ENCODE results near the gene PML. TPM values are rescaled to one million over a fixed set of nuclear protein-coding genes. Genes with fewer than 3 reads are reported as not detected.

Gene PML
- total RNA-seq, 1 donor from 2014 or later = 15.3 TPM

GRCh38 chr15:74044267-74045110 is 50.0 kb downstream of the PML start:
- H3K27ac Mint-ChIP-seq = no peak overlapping the region

DNA sequence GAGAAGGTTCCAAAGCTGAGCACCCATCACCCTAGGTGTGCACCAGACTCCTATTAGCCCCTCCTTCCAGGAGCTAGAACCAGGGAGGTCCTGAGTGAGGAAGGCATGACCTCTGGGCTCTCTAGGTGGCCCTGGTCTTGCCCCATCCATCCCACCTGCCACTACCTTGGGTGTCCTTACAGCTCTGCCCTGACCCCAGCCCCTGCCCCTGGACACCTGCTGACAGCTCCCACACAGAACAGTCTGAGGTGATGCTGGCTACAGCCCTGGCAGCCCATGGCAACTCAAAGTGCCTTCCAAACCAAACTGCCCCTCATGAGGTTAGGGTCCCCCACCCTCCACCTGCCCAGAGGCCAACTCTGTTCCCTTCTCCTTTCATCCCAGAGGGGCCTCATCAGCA is 50.7 kb downstream of the PML start:
- H3K36me3 ChIP-seq = no peaks in the 10 kb centered on the region
- Mint-ChIP-seq H3K4me1 (peaks cover 14% of the 10 kb centered on the region), H3K36me3 (no peaks in the 10 kb centered on the region), H3K9me3 (no peaks in the 10 kb centered on the region), H3K27me3 (ENCODE audit: insufficient read depth, low read depth) (peaks cover 8% of the 10 kb centered on the region), H3K27ac (no peak overlapping the region), H3K4me3 (no peak overlapping the region)
- H2AFZ ChIP-seq (replicated peaks) = no peak overlapping the region
- no peaks in the 10 kb centered on the region for H3K27me3 ChIP-seq
- H3K4me3 ChIP-seq = no peak overlapping the region
- H3K9me3 ChIP-seq (ENCODE audit: low read depth) = no peaks in the 10 kb centered on the region
- H3F3A ChIP-seq (ENCODE audit: low read depth) = no peaks in the 10 kb centered on the region
- no peak overlapping the region for H3K27ac ChIP-seq
- peaks cover 3% of the 10 kb centered on the region for H4K20me1 ChIP-seq (ENCODE audit: low read depth)
- no peak for DNase-seq (ENCODE audit: low spot score)
- H3K4me2 ChIP-seq = no peak overlapping the region
- peaks cover 4% of the 10 kb centered on the region for H3K4me1 ChIP-seq
- TF ChIP-seq EZH2 (IDR thresholded peaks at IDR 0.05) = no peak
- TF ChIP-seq CTCF (IDR thresholded peaks at IDR 0.05) = no peak
- H3K79me2 ChIP-seq (ENCODE audit: low read depth) = no peaks in the 10 kb centered on the region
- no peak overlapping the region for H3K9ac ChIP-seq

More at GRCh38 chr15:74044267-74045110, 50.0 kb downstream of the PML start:
- H3K27ac ChIP-seq = no peak overlapping the region
- H3K79me2 ChIP-seq (ENCODE audit: low read depth) = no peaks in the 10 kb centered on the region
- H3K9me3 ChIP-seq (ENCODE audit: low read depth) = no peaks in the 10 kb centered on the region
- H3F3A ChIP-seq (ENCODE audit: low read depth) = no peaks in the 10 kb centered on the region
- H2AFZ ChIP-seq (replicated peaks) = no peak overlapping the region
- H3K4me1 ChIP-seq = peaks cover 4% of the 10 kb centered on the region
- peaks cover 6% of the 10 kb centered on the region for H3K27me3 Mint-ChIP-seq (ENCODE audit: insufficient read depth, low read depth)
- no peak overlapping the region for H3K4me2 ChIP-seq
- no peaks in the 10 kb centered on the region for H3K27me3 ChIP-seq
- peaks cover 3% of the 10 kb centered on the region for H4K20me1 ChIP-seq (ENCODE audit: low read depth)
- TF ChIP-seq EZH2 (IDR thresholded peaks at IDR 0.05) (no peak), CTCF (IDR thresholded peaks at IDR 0.05) (no peak), EZH2phosphoT487 (IDR thresholded peaks at IDR 0.05) (no peak)
- H3K9me3 Mint-ChIP-seq = no peaks in the 10 kb centered on the region
- no peak for DNase-seq (ENCODE audit: low spot score)
- no peaks in the 10 kb centered on the region for H3K36me3 Mint-ChIP-seq
- H3K36me3 ChIP-seq = no peaks in the 10 kb centered on the region
- H3K4me3 ChIP-seq = no peak overlapping the region
- H3K9ac ChIP-seq = no peak overlapping the region
- H3K4me3 Mint-ChIP-seq = no peak overlapping the region
- peaks cover 17% of the 10 kb centered on the region for H3K4me1 Mint-ChIP-seq

DNA sequence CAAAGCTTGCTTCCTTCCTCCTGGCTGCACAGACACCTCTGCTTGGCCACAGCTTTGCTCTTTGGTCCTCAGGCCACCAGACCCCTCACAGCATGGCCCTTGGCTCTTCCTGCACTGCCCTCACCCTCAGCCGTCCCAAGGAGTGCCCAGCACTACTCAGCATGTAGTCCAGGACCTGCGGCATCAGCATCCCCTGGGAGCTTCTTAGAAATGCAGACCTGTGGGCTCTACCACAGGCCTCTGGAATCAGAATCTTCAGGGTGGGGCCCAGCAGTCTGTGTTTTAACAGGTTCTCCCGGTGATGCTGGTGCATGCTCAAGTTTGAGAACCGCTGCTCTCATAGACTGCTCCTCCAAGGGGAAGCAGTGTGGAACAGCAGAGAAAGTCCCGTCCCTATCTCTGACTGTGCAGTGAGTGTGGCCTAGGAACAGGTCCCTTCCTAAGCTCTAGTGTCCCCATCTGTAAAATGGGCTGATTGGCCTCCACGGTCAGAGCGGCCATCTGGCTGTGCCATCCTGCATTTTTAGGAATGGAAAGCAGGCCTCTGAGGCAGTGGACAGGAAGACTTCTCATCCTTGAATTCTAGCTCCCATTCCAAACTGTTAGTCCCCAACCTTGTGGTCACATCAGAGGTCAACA is 51.2 kb downstream of the PML start:
- no peaks in the 10 kb centered on the region for H3K36me3 ChIP-seq
- H3K4me3 ChIP-seq = no peak overlapping the region
- H2AFZ ChIP-seq (replicated peaks) = no peak overlapping the region
- H3K4me1 Mint-ChIP-seq = peaks cover 8% of the 10 kb centered on the region
- no peaks in the 10 kb centered on the region for H3K36me3 Mint-ChIP-seq
- H4K20me1 ChIP-seq (ENCODE audit: low read depth) = peaks cover 3% of the 10 kb centered on the region
- no peaks in the 10 kb centered on the region for H3K9me3 ChIP-seq (ENCODE audit: low read depth)
- no peaks in the 10 kb centered on the region for H3F3A ChIP-seq (ENCODE audit: low read depth)
- no peak overlapping the region for H3K27ac Mint-ChIP-seq
- H3K4me3 Mint-ChIP-seq = no peak overlapping the region
- no peak overlapping the region for H3K9ac ChIP-seq
- DNase-seq (ENCODE audit: low spot score) = no peak
- no peaks in the 10 kb centered on the region for H3K9me3 Mint-ChIP-seq
- TF ChIP-seq EZH2 (IDR thresholded peaks at IDR 0.05) (no peak), CTCF (IDR thresholded peaks at IDR 0.05) (no peak), EZH2phosphoT487 (IDR thresholded peaks at IDR 0.05) (no peak)
- H3K4me2 ChIP-seq = no peak overlapping the region
- H3K27ac ChIP-seq = no peak overlapping the region
- peaks cover 8% of the 10 kb centered on the region for H3K27me3 Mint-ChIP-seq (ENCODE audit: insufficient read depth, low read depth)
- H3K4me1 ChIP-seq = peaks cover 4% of the 10 kb centered on the region
- H3K27me3 ChIP-seq = no peaks in the 10 kb centered on the region
- no peaks in the 10 kb centered on the region for H3K79me2 ChIP-seq (ENCODE audit: low read depth)

Data from neural progenitor cell (in vitro differentiated cells).